WTC11 (cell line): Measurements from ENCODE around the gene NCAPH2.

Experiments
- KAT7 ChIP-seq: sonication (generic); formaldehyde crosslinking; IDR thresholded peaks from 2 replicates; pipeline ENCODE4 v1.8.1; 2023; ENCODE audit warnings: missing genetic modification reagents, mild to moderate bottlenecking, borderline replicate concordance
- TEAD4 ChIP-seq: sonication (generic); formaldehyde crosslinking; IDR thresholded peaks from 2 replicates; pipeline ENCODE4 v1.8.0; 2022; ENCODE audit warnings: mild to moderate bottlenecking, missing genetic modification reagents
- TF ChIP-seq, protein P1 (sequence below): fragments of 200-600 bp; IDR thresholded peaks from 2 replicates; pipeline ENCODE4 v1.8.0; 2022; ENCODE audit warnings: antibody characterized with exemption
- TF ChIP-seq, protein P2 (sequence below): sonication (generic); formaldehyde crosslinking; conservative IDR thresholded peaks from 2 replicates; pipeline ENCODE4 v1.8.1; 2022; ENCODE audit warnings: mild to moderate bottlenecking, missing genetic modification reagents

DNA sequence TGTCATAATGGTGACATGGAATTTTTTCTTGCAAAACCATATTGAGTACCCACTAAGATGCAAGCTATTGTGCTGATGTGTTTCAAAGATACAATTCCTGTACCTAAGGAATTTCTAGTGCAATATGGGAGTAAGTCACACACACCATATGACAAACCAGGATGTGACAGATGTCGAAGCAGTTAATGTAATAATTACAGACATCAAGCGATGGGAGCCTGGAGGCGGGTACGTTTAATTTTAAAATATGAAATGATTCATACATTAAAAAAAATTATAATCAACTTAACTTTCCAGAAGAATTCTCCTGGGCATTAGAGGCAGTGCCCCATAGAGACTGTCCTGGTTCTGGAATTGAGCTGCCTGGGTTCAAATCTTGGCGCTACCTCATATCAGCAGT, 48.7 kb downstream of the NCAPH2 start:
- TF ChIP-seq, protein P1, sequence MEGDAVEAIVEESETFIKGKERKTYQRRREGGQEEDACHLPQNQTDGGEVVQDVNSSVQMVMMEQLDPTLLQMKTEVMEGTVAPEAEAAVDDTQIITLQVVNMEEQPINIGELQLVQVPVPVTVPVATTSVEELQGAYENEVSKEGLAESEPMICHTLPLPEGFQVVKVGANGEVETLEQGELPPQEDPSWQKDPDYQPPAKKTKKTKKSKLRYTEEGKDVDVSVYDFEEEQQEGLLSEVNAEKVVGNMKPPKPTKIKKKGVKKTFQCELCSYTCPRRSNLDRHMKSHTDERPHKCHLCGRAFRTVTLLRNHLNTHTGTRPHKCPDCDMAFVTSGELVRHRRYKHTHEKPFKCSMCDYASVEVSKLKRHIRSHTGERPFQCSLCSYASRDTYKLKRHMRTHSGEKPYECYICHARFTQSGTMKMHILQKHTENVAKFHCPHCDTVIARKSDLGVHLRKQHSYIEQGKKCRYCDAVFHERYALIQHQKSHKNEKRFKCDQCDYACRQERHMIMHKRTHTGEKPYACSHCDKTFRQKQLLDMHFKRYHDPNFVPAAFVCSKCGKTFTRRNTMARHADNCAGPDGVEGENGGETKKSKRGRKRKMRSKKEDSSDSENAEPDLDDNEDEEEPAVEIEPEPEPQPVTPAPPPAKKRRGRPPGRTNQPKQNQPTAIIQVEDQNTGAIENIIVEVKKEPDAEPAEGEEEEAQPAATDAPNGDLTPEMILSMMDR = no peak
- TF ChIP-seq TEAD4 (CRISPR knock-in tag) (no peak), KAT7 (CRISPR knock-in tag) (no peak)
- TF ChIP-seq, protein P2, sequence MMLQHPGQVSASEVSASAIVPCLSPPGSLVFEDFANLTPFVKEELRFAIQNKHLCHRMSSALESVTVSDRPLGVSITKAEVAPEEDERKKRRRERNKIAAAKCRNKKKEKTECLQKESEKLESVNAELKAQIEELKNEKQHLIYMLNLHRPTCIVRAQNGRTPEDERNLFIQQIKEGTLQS = no peak
